HFFc6 (cell line): Measurements from ENCODE around the gene CDH2. TPM values are rescaled to one million over a fixed set of nuclear protein-coding genes. Genes with fewer than 3 reads are reported as not detected.

ENCODE experiments used
- DNase-seq: peaks from one replicate; pipeline ENCODE4 v3.0.0-alpha.2; 2018
- H3K27ac Mint-ChIP-seq: 2 replicates; pipeline ENCODE4 v1.8.0; 2020; ENCODE audit warnings: mild to moderate bottlenecking, mixed read lengths
- H3K27me3 Mint-ChIP-seq: 2 replicates; pipeline ENCODE4 v1.8.0; 2021; ENCODE audit warnings: mild to moderate bottlenecking, moderate library complexity, mixed read lengths; ENCODE audit not compliant: insufficient read depth
- H3K36me3 Mint-ChIP-seq: 2 replicates; pipeline ENCODE4 v1.8.0; 2021; ENCODE audit warnings: low read depth, mixed read lengths
- H3K4me1 Mint-ChIP-seq: 2 replicates; pipeline ENCODE4 v1.8.0; 2020; ENCODE audit warnings: low read depth, mixed read lengths
- H3K4me3 Mint-ChIP-seq: 2 replicates; pipeline ENCODE4 v1.8.0; 2020; ENCODE audit warnings: mild to moderate bottlenecking, moderate library complexity, mixed read lengths
- H3K9me3 Mint-ChIP-seq: 2 replicates; pipeline ENCODE4 v1.8.0; 2020; ENCODE audit warnings: mild to moderate bottlenecking, mixed read lengths
- CTCF ChIP-seq: fragments of 200-600 bp; sonication (generic); IDR thresholded peaks from 2 replicates; pipeline ENCODE4 v1.5.0; 2021; ENCODE audit warnings: antibody characterized with exemption, mild to moderate bottlenecking
- total RNA-seq, 6 experiments: library from RNA; stranded (reverse); fragmentation: NEBNext Ultra II Directional; extraction: Animal tissue kit (Norgen Biotek cat#: 25700); gene quantifications; 2 replicates in 1 of 6; 3 replicates in 5 of 6; pipeline ENCODE4 v1.2.3, GENCODE V29; 2021

Gene CDH2
- total RNA-seq, 6 experiments from 2014 or later: 194 to 317 (median 206) TPM

- H3K4me1 Mint-ChIP-seq: peaks cover 83% of the 10 kb centered on the region
- H3K36me3 Mint-ChIP-seq: peaks cover 6% of the 10 kb centered on the region; the same call in 1 of the 2 replicates
- peak; percentile 22 for DNase-seq
- no peak overlapping the region; the same call in 1 of the 2 replicates for H3K4me3 Mint-ChIP-seq
- no peaks in the 10 kb centered on the region for H3K27me3 Mint-ChIP-seq
- TF ChIP-seq CTCF: no peak
- H3K9me3 Mint-ChIP-seq: no peaks in the 10 kb centered on the region
- H3K27ac Mint-ChIP-seq: peak overlapping the region; percentile 76
Observed at GRCh38 chr18:28127763-28128658, 48.9 kb downstream of the CDH2 start.

GRCh38 chr18:28127228-28127627, 49.7 kb downstream of the CDH2 start:
- H3K4me1 Mint-ChIP-seq: peaks cover 83% of the 10 kb centered on the region
- H3K4me3 Mint-ChIP-seq: no peak overlapping the region
- TF ChIP-seq CTCF: no peak
- peaks cover 9% of the 10 kb centered on the region; the same call in 1 of the 2 replicates for H3K36me3 Mint-ChIP-seq
- H3K27me3 Mint-ChIP-seq: no peaks in the 10 kb centered on the region
- no peaks in the 10 kb centered on the region for H3K9me3 Mint-ChIP-seq
- no peak overlapping the region for H3K27ac Mint-ChIP-seq
- DNase-seq: no peak

GRCh38 chr18:28126768-28127167, 50.2 kb downstream of the CDH2 start:
- Mint-ChIP-seq H3K4me1 (peaks cover 83% of the 10 kb centered on the region), H3K9me3 (no peaks in the 10 kb centered on the region), H3K27ac (no peak overlapping the region), H3K4me3 (no peak overlapping the region), H3K27me3 (no peaks in the 10 kb centered on the region), H3K36me3 (peaks cover 13% of the 10 kb centered on the region; the same call in 1 of the 2 replicates)
- TF ChIP-seq CTCF: no peak
- no peak for DNase-seq

GRCh38 chr18:28125051-28125450, 51.9 kb downstream of the CDH2 start:
- peak overlapping the region; percentile 69 for H3K27ac Mint-ChIP-seq
- H3K4me1 Mint-ChIP-seq: peaks cover 87% of the 10 kb centered on the region
- DNase-seq: no peak
- H3K36me3 Mint-ChIP-seq: peaks cover 23% of the 10 kb centered on the region
- TF ChIP-seq CTCF: no peak
- no peaks in the 10 kb centered on the region for H3K9me3 Mint-ChIP-seq
- H3K4me3 Mint-ChIP-seq: peak overlapping the region; percentile 64
- no peaks in the 10 kb centered on the region for H3K27me3 Mint-ChIP-seq

GRCh38 chr18:28124131-28125029, 52.5 kb downstream of the CDH2 start:
- Mint-ChIP-seq H3K27ac (peak overlapping the region; percentile 69), H3K4me1 (peaks cover 90% of the 10 kb centered on the region), H3K9me3 (no peaks in the 10 kb centered on the region), H3K4me3 (peak overlapping the region; percentile 64), H3K36me3 (peaks cover 28% of the 10 kb centered on the region), H3K27me3 (no peaks in the 10 kb centered on the region)
- TF ChIP-seq CTCF: no peak
- no peak for DNase-seq
